Measurements from ENCODE around the gene CFAP90. TPM values are rescaled to one million over a fixed set of nuclear protein-coding genes. Genes with fewer than 3 reads are reported as not detected.

The CFAP90 gene
- total RNA-seq, 1 experiment from 2014 or later, result 0.69 TPM

DNA sequence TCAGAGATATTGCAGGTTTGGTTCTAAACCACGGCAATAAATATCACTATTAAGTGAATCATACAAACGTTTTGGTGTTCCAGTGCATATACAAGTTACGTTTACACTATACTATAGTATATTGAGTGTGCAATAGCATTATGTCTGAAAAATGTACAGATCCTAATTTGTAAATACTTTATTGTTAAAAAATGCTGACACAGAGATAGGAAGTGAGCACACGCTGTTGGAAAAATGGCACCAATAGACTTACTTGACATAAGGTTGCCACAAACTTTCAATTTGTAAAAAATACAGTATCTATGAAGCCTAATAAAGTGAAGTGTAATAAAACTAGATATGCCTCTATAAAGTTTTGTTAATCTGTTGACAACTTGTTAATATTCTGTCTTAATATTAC is 16.0 kb downstream of the CFAP90 start:
- ChIA-PET CTCF (no interaction called here), POLR2A (no interaction called here)
- no TSS peak for BruUV-seq (replicated peaks)
- intact Hi-C loops (cut with micrococcal nuclease; ENCODE audit: unreplicated experiment) (no loop called here), in situ Hi-C loops (cut with HindIII; ENCODE audit: low pct_unique_long_range_greater_than_20kb, low sequenced_read_pairs) (no loop called here)
- H3K4me1 ChIP-seq (ENCODE audit: control insufficient read depth, insufficient read depth, low read length), result no peaks in the 10 kb centered on the region
- ATAC-seq, result no peak
- no peak for TF ChIP-seq POLR2AphosphoS5 (IDR thresholded peaks at IDR 0.05; ENCODE audit: low read depth, low read length)
- TF ChIP-seq SIN3A (IDR thresholded peaks at IDR 0.05; ENCODE audit: borderline replicate concordance, insufficient read depth, low read depth, low read length), result no peak
- TF ChIP-seq, protein P1, sequence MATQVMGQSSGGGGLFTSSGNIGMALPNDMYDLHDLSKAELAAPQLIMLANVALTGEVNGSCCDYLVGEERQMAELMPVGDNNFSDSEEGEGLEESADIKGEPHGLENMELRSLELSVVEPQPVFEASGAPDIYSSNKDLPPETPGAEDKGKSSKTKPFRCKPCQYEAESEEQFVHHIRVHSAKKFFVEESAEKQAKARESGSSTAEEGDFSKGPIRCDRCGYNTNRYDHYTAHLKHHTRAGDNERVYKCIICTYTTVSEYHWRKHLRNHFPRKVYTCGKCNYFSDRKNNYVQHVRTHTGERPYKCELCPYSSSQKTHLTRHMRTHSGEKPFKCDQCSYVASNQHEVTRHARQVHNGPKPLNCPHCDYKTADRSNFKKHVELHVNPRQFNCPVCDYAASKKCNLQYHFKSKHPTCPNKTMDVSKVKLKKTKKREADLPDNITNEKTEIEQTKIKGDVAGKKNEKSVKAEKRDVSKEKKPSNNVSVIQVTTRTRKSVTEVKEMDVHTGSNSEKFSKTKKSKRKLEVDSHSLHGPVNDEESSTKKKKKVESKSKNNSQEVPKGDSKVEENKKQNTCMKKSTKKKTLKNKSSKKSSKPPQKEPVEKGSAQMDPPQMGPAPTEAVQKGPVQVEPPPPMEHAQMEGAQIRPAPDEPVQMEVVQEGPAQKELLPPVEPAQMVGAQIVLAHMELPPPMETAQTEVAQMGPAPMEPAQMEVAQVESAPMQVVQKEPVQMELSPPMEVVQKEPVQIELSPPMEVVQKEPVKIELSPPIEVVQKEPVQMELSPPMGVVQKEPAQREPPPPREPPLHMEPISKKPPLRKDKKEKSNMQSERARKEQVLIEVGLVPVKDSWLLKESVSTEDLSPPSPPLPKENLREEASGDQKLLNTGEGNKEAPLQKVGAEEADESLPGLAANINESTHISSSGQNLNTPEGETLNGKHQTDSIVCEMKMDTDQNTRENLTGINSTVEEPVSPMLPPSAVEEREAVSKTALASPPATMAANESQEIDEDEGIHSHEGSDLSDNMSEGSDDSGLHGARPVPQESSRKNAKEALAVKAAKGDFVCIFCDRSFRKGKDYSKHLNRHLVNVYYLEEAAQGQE (IDR thresholded peaks at IDR 0.05; ENCODE audit: insufficient read depth in 1 of 2, low read depth in 2 of 2, low read length in 1 of 2), result no peak
- TF ChIP-seq TCF7L2 (IDR thresholded peaks at IDR 0.05; ENCODE audit: low read depth, low read length), result no peak
- no peak for TF ChIP-seq CTCF (IDR thresholded peaks at IDR 0.05)
- H3K9me3 ChIP-seq (ENCODE audit: control insufficient read depth, insufficient read depth, low read depth, low read length), result no peaks in the 10 kb centered on the region
- H3K36me3 ChIP-seq (ENCODE audit: control insufficient read depth, insufficient read depth, low read length), result no peaks in the 10 kb centered on the region
- peaks cover 2% of the 10 kb centered on the region; the same call in 1 of the 2 replicates for H3K27me3 ChIP-seq (ENCODE audit: control insufficient read depth, insufficient read depth, low read length)
- H3K27ac ChIP-seq (ENCODE audit: low read length), result no peak overlapping the region
- no peak overlapping the region for H3K4me3 ChIP-seq (ENCODE audit: low read depth in 2 of 2, low read length in 2 of 2)
- no peak for DNase-seq (ENCODE audit: low read depth, low spot score)

DNA sequence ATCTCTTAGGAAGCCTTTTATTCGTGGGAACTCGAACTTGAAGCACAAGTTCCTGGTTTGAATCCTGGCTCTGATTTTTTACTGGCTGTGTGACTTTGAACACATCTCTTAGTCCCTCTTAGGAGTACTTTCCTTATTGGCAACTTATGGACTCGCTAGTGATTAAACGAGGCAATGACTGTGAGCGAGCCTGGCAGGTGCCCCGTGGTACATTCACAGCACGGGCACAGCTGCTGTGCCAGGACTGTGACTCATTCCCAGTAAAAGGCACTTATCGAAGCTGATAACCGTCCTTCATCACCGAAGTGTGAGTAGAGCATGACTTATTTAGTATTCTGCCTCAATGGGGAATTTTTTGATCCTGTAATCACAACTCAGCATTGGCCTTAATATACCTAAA is 22.7 kb downstream of the CFAP90 start:
- POLR2A ChIA-PET, result no interaction called here
- intact Hi-C loops (cut with micrococcal nuclease; ENCODE audit: unreplicated experiment) (no loop called here), in situ Hi-C loops (cut with HindIII; ENCODE audit: low pct_unique_long_range_greater_than_20kb, low sequenced_read_pairs) (no loop called here)
- no TSS peak for BruUV-seq (replicated peaks)
- Histone ChIP-seq H3K4me1 (ENCODE audit: control insufficient read depth, insufficient read depth, low read length) (no peaks in the 10 kb centered on the region), H3K9me3 (ENCODE audit: control insufficient read depth, insufficient read depth, low read depth, low read length) (no peaks in the 10 kb centered on the region), H3K36me3 (ENCODE audit: control insufficient read depth, insufficient read depth, low read length) (no peaks in the 10 kb centered on the region), H3K27me3 (ENCODE audit: control insufficient read depth, insufficient read depth, low read length) (peaks cover 6% of the 10 kb centered on the region), H3K4me3 (ENCODE audit: low read depth in 2 of 2, low read length in 2 of 2) (no peak overlapping the region), H3K27ac (ENCODE audit: low read length) (no peak overlapping the region)
- DNase-seq (ENCODE audit: low read depth, low spot score), result no peak
- ATAC-seq, result no peak
- CTCF ChIA-PET, result no interaction called here
- TF ChIP-seq POLR2AphosphoS5 (IDR thresholded peaks at IDR 0.05; ENCODE audit: low read depth, low read length) (no peak), CTCF (IDR thresholded peaks at IDR 0.05) (no peak), SIN3A (IDR thresholded peaks at IDR 0.05; ENCODE audit: borderline replicate concordance, insufficient read depth, low read depth, low read length) (no peak), TCF7L2 (IDR thresholded peaks at IDR 0.05; ENCODE audit: low read depth, low read length) (no peak)
